ENCODE data around the gene SOX21. TPM values are rescaled to one million over a fixed set of nuclear protein-coding genes. Genes with fewer than 3 reads are reported as not detected.

Gene SOX21
- total and polyA plus RNA-seq, 2 of the 8 experiments (the other 6 are each of a cell fraction or from before 2014, with no cell fraction given) = 3.9 TPM

GRCh38 chr13:94662274-94662945, 49.9 kb downstream of the SOX21 start:
- Histone ChIP-seq H2BK12ac (ENCODE audit: low read depth, low read length) (no peak overlapping the region), H2BK15ac (ENCODE audit: low read length) (no peak overlapping the region), H4K20me1 (replicated peaks in 1 of 2; ENCODE audit: control insufficient read depth in 1 of 2, insufficient read depth in 2 of 2, low read length in 2 of 2) (no peaks in the 10 kb centered on the region), H2BK120ac (replicated peaks; ENCODE audit: low read depth, low read length) (no peak overlapping the region), H3K27me3 (replicated peaks in 1 of 4; ENCODE audit: control insufficient read depth in 3 of 4, extremely low read depth in 1 of 4, insufficient read depth in 3 of 4, low read length in 3 of 4) (no peaks in the 10 kb centered on the region), H4K91ac (replicated peaks; ENCODE audit: insufficient read length, low read length) (no peak overlapping the region), H3K14ac (ENCODE audit: insufficient read length) (no peak overlapping the region), H3K27ac (ENCODE audit: low read depth, low read length) (no peak overlapping the region), H2AK5ac (ENCODE audit: low read depth, low read length) (no peak overlapping the region), H2AFZ (ENCODE audit: low read length) (0 out of 2 replicates have a peak overlapping the region, but pooled peaks have one; percentile 17), H3K4ac (replicated peaks; ENCODE audit: insufficient read length, low read depth, low read length) (no peak overlapping the region), H3K23ac (ENCODE audit: insufficient read length) (no peak overlapping the region), H3K18ac (ENCODE audit: extremely low read depth, low read length) (no peak overlapping the region), H4K5ac (ENCODE audit: insufficient read length, low read depth, low read length) (no peak overlapping the region), H3K23me2 (ENCODE audit: low read depth, low read length) (no peaks in the 10 kb centered on the region), H3K9ac (replicated peaks in 1 of 4; ENCODE audit: extremely low read depth in 1 of 4, low read depth in 3 of 4, low read length in 3 of 4) (no peak overlapping the region), H3K36me3 (ENCODE audit: control insufficient read depth in 2 of 4, insufficient read depth in 4 of 4, low read length in 3 of 4) (no peaks in the 10 kb centered on the region), H2BK5ac (ENCODE audit: low read depth, low read length) (no peak overlapping the region), H2BK20ac (ENCODE audit: low read length) (no peak overlapping the region), H3K4me2 (ENCODE audit: insufficient read depth in 1 of 2, low read depth in 2 of 2, low read length in 2 of 2) (peak overlapping the region in 1 of 2 experiments; percentile 4; a peak in 2 of 4 replicates), H4K8ac (ENCODE audit: extremely low read depth, insufficient read depth, low read length) (no peak overlapping the region), H3K9me3 (ENCODE audit: insufficient read depth in 2 of 2, low read depth in 1 of 2, low read length in 1 of 2) (no peaks in the 10 kb centered on the region), H3K79me1 (ENCODE audit: low read depth, low read length) (no peaks in the 10 kb centered on the region), H3K4me3 (ENCODE audit: extremely low read depth in 1 of 4, insufficient read depth in 2 of 4, low read depth in 3 of 4, low read length in 4 of 4) (no peak overlapping the region), H3K4me1 (replicated peaks in 1 of 4; ENCODE audit: control insufficient read depth in 3 of 4, insufficient read depth in 4 of 4, low read length in 3 of 4) (peaks cover 0 to 9% (median 4%) of the 10 kb centered on the region in 4 experiments; a peak in 4 of 7 replicates), H3K79me2 (ENCODE audit: control insufficient read depth in 1 of 2, insufficient read depth in 2 of 2, low read length in 2 of 2) (no peaks in the 10 kb centered on the region), H3K56ac (replicated peaks; ENCODE audit: insufficient read length, low read depth, low read length) (no peak overlapping the region)
- ChIA-PET POLR2A (ENCODE audit: partially characterized antibody) (interaction anchor here (1.3 kb wide), 1 partner anchor 50 kb away, joined by 3 read pairs; the partner anchor contains the start of gene SOX21), CTCF (ENCODE audit: partially characterized antibody) (interaction anchor here (0.8 to 4.4 kb wide), 9 partner anchors 10 to 326 kb away, joined by 3 to 24 read pairs (median 11); no protein-coding TSS in a partner anchor)
- 67% methylated on average over 12 of the region's 12 CpGs; no CpG with 5 or more reads in 1 of the 2 experiments for WGBS, 2 experiments (ENCODE audit: extremely low coverage in 1 of 2, insufficient coverage in 1 of 2, insufficient read length in 1 of 2, insufficient replicate concordance in 2 of 2, low coverage in 1 of 2, low lambda C conversion rate in 2 of 2, missing lambda C conversion rate in 1 of 2)
- FAIRE-seq (no peak), DNase-seq (ENCODE audit: low read depth in 1 of 2, low spot score in 2 of 2) (no peak)
- no peak for TF ChIP-seq RBBP5 (IDR thresholded peaks at IDR 0.05; ENCODE audit: borderline replicate concordance, low read depth, low read length)
- no peak for TF ChIP-seq CTBP2 (IDR thresholded peaks at IDR 0.05; ENCODE audit: borderline replicate concordance, insufficient read depth, insufficient read length, low read length)
- TF ChIP-seq RAD21 (IDR thresholded peaks at IDR 0.05 in 1 of 2, conservative IDR thresholded peaks at IDR 0.05 in 1 of 2; ENCODE audit: low read depth in 2 of 2, low read length in 2 of 2) = no peak
- TF ChIP-seq E2F6 (IDR thresholded peaks at IDR 0.05) = no peak
- no peak for TF ChIP-seq POU5F1 (IDR thresholded peaks at IDR 0.05; ENCODE audit: low read depth, low read length)
- TF ChIP-seq RNF2 (IDR thresholded peaks at IDR 0.05; ENCODE audit: borderline replicate concordance, low read depth, low read length, missing control alignments, poor library complexity, severe bottlenecking) = no peak
- no peak for TF ChIP-seq CHD2 (IDR thresholded peaks at IDR 0.05; ENCODE audit: low read length)
- TF ChIP-seq JUN (IDR thresholded peaks at IDR 0.05; ENCODE audit: low read depth, low read length) = no peak
- TF ChIP-seq MAFK (IDR thresholded peaks at IDR 0.05; ENCODE audit: low read depth, low read length) = no peak
- TF ChIP-seq TAF7 (optimal IDR thresholded peaks at IDR 0.05; ENCODE audit: borderline replicate concordance, low read depth, low read length) = no peak
